Small intestine (tissue), 7 donors: ENCODE measurements around the gene FBXL20. TPM values are rescaled to one million over a fixed set of nuclear protein-coding genes. Genes with fewer than 3 reads are reported as not detected.

Experiments used
- DNase-seq, 2 donors: peaks; one replicate each; pipeline versions ENCODE4 v3.0.0 to v3.0.0-alpha.2; 2013
- FAIRE-seq: peaks from 2 replicates; lab custom pipeline; 2012; peaks lifted over from hg19 to GRCh38; lab: Jason Lieb, UNC
- H3K27ac ChIP-seq, 3 donors: one replicate each; pipeline ENCODE4 v1.5.1; 2013; ENCODE audit warnings: low read length in 2 of 3, mild to moderate bottlenecking in 2 of 3, control low read depth in 1 of 3, inconsistent platforms in 1 of 3, low read depth in 1 of 3, moderate library complexity in 1 of 3
- H3K27me3 ChIP-seq, 3 donors: one replicate each; pipeline ENCODE4 v1.6.1; 2013; ENCODE audit warnings: low read length in 3 of 3, inconsistent platforms in 1 of 3; ENCODE audit not compliant: control insufficient read depth in 3 of 3, insufficient read depth in 3 of 3
- H3K36me3 ChIP-seq, 3 donors: one replicate each; pipeline ENCODE4 v1.6.1; 2013; ENCODE audit warnings: low read length in 3 of 3, inconsistent platforms in 1 of 3, low read depth in 1 of 3, mild to moderate bottlenecking in 1 of 3, moderate library complexity in 1 of 3; ENCODE audit not compliant: control insufficient read depth in 3 of 3, insufficient read depth in 2 of 3
- H3K4me1 ChIP-seq, 3 donors: one replicate each; pipeline ENCODE4 v1.6.1; 2013; ENCODE audit warnings: low read length in 2 of 3, inconsistent platforms in 1 of 3, low read depth in 1 of 3, mild to moderate bottlenecking in 1 of 3, moderate library complexity in 1 of 3; ENCODE audit not compliant: control insufficient read depth in 3 of 3, insufficient read depth in 2 of 3
- H3K4me3 ChIP-seq, 3 donors: one replicate each; pipeline ENCODE4 v1.5.1; 2013; ENCODE audit warnings: low read length in 3 of 3, control low read depth in 1 of 3, inconsistent platforms in 1 of 3, low read depth in 1 of 3, mild to moderate bottlenecking in 1 of 3, moderate library complexity in 1 of 3
- H3K9me3 ChIP-seq, 2 donors: one replicate each; pipeline ENCODE4 v1.6.1; 2013; ENCODE audit warnings: low read depth in 1 of 2, low read length in 1 of 2; ENCODE audit not compliant: control insufficient read depth in 2 of 2, insufficient read depth in 1 of 2
- WGBS, 3 donors: extraction: QIAGEN DNeasy Blood & Tissue Kit; methylation state at CpG; one replicate each; pipeline ENCODE4 v1.1.7; 2013; 5-methylcytosine and 5-hydroxymethylcytosine counted together
- polyA plus RNA-seq, 4 donors: library from polyadenylated mRNA; stranded (reverse) in 3 of 4; unstranded in 1 of 4; fragments of 200-250 nt in 3 of 4; fragments of 120-200 nt in 1 of 4; gene quantifications; one replicate each; pipeline versions ENCODE4 v1.2.1 to v1.2.3, GENCODE V29; 2013
- donor health status: healthy with polysubstance abuse.
- donor health status: control.
- donor health status: control.
- donor health status: Bipolar disorder and iron deficiency.
- donor health status: healthy.

FBXL20 gene
- polyA plus RNA-seq, 4 donors = 1.9 to 10.4 (median 3.0) TPM

DNA sequence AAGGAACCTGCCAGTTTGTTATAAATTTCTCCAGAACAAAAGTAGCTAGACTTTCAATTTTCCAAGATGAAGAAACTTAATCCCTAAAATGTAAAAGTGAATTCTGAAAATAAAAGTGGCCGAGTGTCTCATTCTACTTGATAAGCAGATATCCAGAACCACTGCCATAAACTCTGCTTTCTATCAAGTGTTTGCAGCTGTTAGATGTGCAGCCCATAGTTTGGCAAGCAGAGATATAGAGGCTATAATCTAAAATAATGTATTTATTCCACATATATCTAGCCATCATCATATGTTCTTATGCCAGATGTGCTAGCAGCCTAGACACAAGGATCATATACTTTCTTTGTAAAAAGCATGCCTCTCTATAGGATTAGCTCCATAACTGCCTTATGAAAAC is 14.7 kb upstream of the FBXL20 start:
- H3K9me3 ChIP-seq = no peaks in the 10 kb centered on the region
- H3K27ac ChIP-seq = no peak overlapping the region
- H3K27me3 ChIP-seq = no peaks in the 10 kb centered on the region
- FAIRE-seq = no peak
- peaks cover 8 to 71% (median 19%) of the 10 kb centered on the region in 3 donors for H3K36me3 ChIP-seq
- no peaks in the 10 kb centered on the region for H3K4me1 ChIP-seq
- DNase-seq = no peak
- no peak overlapping the region for H3K4me3 ChIP-seq
- WGBS, 3 donors = 86 to 92% (median 86%) methylated on average over 1 of the region's 1 CpG

DNA sequence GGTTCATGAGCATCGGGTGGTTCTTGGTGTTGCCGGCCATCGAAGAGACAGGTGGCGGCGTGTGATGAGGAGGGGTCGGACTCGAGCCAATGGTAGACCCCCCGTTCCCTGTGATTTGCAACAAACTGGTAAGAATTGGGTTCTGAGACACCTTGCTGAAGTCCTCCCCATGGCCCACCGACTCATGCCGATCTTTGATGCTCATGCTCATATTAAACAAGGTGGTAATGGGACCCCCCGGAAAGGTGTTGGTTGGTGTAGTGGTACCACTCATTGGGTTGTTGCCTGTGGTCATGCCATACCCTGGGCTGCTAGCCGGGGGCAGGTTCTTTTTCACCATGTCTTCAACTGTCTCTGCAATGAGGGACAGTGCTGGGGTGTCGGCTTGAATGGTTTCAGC is 8.9 kb upstream of the FBXL20 start:
- 96 to 98% (median 96%) methylated on average over 12 to 13 of the region's 13 CpGs for WGBS, 3 donors
- Histone ChIP-seq H3K27ac (no peak overlapping the region), H3K36me3 (peaks cover 5 to 65% (median 23%) of the 10 kb centered on the region in 3 donors), H3K27me3 (no peaks in the 10 kb centered on the region), H3K9me3 (no peaks in the 10 kb centered on the region), H3K4me3 (no peak overlapping the region), H3K4me1 (peaks cover 0 to 10% (median 0%) of the 10 kb centered on the region in 3 donors)
- DNase-seq = no peak
- no peak for FAIRE-seq

DNA sequence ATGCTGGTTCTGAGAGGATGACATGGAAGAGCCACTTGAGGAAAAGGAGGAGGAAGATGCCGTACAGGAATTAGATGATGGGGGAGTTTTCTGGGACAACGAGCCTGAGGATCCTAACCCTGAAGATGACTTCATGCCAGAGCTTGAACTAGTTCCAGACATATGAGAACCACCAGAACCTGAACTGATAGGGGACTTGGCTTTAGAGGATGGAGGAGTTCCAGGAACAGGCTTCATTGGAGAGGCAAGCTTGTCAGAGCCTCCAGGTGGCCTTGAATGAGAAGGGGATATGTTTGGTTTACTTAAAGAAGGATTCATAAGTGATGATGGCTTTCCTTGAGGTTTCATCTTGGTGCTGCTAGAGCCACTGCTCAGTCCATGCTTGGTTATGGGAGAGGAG is 6.9 kb upstream of the FBXL20 start:
- Histone ChIP-seq H3K4me1 (peaks cover 0 to 14% (median 0%) of the 10 kb centered on the region in 3 donors), H3K27me3 (no peaks in the 10 kb centered on the region), H3K9me3 (no peaks in the 10 kb centered on the region), H3K36me3 (peaks cover 5 to 53% (median 19%) of the 10 kb centered on the region in 3 donors), H3K27ac (no peak overlapping the region), H3K4me3 (no peak overlapping the region)
- FAIRE-seq (no peak), DNase-seq (no peak)
- WGBS, 3 donors = 79 to 100% (median 88%) methylated on average over 2 of the region's 2 CpGs

DNA sequence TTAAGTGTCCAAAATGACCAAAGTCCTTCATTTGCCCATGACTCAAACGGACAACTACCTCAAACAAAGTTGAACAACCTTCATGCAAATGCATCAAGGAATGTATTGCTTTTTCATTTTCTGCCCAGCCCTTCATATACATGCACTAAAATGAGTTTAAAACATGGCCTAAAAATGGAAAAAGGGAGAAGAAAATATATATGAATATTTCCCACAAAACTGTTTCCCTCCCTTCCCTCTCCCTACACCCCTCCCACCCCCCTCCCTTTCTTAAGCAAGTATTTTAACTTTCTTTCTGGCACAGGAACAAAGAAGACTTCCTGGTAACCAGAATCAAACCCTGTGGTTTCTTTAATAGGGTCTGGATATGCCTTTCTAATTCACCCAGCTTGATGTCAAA is 5.5 kb upstream of the FBXL20 start:
- Histone ChIP-seq H3K4me1 (peaks cover 0 to 17% (median 0%) of the 10 kb centered on the region in 3 donors), H3K27me3 (no peaks in the 10 kb centered on the region), H3K4me3 (no peak overlapping the region), H3K9me3 (no peaks in the 10 kb centered on the region), H3K36me3 (peaks cover 5 to 42% (median 19%) of the 10 kb centered on the region in 3 donors), H3K27ac (no peak overlapping the region)
- FAIRE-seq = no peak
- DNase-seq = no peak
- 47 to 52% (median 52%) methylated on average over 1 of the region's 1 CpG for WGBS, 3 donors

DNA sequence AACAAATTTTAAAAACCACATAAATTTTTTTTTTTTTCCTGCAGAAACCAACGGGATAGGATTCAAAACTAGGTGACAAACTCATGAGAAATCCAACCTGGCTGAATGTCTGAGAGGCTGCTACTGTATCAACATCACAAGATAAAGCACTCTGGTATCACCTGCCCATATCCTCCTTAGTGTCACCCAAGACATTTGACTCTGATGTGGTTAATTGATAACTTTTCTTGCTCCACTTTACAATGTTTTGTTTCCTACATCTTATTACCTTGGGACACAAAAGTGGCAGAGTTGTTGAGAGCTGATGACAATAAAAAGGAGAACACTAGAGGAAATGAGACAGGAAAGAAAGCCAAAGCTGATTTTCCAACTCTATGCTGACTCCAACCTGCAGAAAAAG is 4.0 kb upstream of the FBXL20 start:
- FAIRE-seq (no peak), DNase-seq (peak in 1 of 2 donors; percentile 63)
- peak overlapping the region in 1 of 3 donors; percentile 31 for H3K27ac ChIP-seq
- no peak overlapping the region for H3K4me3 ChIP-seq
- H3K9me3 ChIP-seq = no peaks in the 10 kb centered on the region
- peaks cover 4 to 30% (median 18%) of the 10 kb centered on the region in 3 donors for H3K36me3 ChIP-seq
- WGBS, 3 donors = 39 to 52% (median 40%) methylated on average over 1 of the region's 1 CpG
- H3K4me1 ChIP-seq = peaks cover 0 to 17% (median 0%) of the 10 kb centered on the region in 3 donors
- H3K27me3 ChIP-seq = no peaks in the 10 kb centered on the region

DNA sequence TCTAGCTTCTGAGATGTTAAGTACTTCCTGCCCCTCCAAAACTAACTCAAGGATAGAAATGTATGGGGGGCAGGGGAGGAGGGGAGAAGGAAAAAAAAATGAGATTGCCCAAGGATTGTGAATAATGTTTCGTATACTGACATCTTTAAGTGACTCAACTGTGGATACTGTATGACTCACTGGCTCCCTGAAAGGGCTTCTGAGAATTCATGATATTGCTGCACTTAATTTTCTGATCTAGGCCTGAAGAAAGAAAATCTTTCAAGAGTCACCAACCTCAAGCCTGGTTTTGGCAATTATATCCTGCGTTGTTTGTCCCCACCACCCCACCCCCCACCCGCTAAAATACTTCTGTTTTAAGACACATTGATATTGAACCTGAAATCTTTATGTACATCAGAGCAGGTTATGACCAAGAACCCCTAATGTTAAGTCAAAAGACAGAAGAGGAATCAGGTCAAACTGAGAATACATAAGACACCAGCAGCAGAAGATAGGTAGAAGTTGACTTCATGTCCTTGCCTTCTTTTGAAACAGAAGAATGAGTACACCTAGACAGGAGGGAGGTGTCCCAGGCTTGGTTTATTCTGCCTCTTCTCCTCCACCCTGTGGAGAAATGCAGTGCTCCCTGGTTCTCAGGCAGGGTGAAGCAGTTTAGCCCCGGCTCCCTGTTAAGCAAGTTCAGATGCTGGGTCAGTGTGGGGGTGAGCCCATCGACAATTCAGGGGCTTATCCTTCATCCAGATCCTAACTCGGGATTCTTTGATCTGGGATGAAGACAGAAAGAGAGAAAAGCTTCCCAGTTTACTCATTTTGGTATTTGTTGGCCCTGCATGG is 3.3 kb upstream of the FBXL20 start:
- H3K27ac ChIP-seq = no peak overlapping the region
- no peak for DNase-seq
- H3K4me1 ChIP-seq = peaks cover 0 to 23% (median 0%) of the 10 kb centered on the region in 3 donors
- no peak for FAIRE-seq
- WGBS, 3 donors = 73 to 84% (median 77%) methylated on average over 6 of the region's 6 CpGs
- H3K4me3 ChIP-seq = no peak overlapping the region
- peaks cover 2 to 23% (median 13%) of the 10 kb centered on the region in 3 donors for H3K36me3 ChIP-seq
- H3K9me3 ChIP-seq = no peaks in the 10 kb centered on the region
- H3K27me3 ChIP-seq = no peaks in the 10 kb centered on the region

DNA sequence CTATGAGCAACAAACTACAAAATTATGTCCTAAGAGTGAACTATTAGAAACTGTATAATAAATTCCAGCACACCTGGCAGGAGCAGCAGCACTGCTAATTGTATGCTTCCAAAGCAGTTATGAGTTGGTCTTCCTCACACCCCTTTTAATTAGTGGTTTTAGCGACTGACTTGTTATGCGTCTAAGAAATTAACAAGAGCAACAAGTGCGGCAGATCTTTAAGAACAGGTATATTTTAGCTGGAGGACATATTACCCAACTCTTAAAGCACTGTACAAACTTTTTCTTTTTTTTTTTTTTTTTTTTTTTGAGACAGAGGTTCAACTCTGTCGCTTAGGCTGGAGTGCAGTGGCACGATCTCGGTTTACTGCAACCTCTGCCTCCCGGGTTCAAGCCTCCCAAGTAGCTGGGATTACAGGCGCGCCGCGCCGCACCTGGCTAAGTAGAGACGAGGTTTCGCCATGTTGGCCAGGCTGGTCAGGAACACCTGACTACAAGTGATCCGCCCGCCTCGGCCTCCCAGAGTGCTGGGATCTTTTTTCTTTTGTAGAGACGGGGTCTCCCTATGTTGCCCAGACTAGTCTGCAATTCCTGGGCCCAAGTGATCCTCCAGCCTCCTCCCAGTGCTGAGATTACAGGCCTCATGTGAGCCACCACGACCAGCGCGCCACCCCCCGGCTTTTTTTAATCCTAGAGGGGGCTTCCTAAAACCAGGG is 1.6 kb upstream of the FBXL20 start:
- Histone ChIP-seq H3K27ac (no peak overlapping the region), H3K27me3 (no peaks in the 10 kb centered on the region), H3K36me3 (peaks cover under 1 to 9% (median 6%) of the 10 kb centered on the region in 3 donors), H3K9me3 (no peaks in the 10 kb centered on the region), H3K4me1 (peaks cover 0 to 24% (median 0%) of the 10 kb centered on the region in 3 donors), H3K4me3 (no peak overlapping the region)
- 76 to 86% (median 82%) methylated on average over 22 of the region's 22 CpGs for WGBS, 3 donors
- DNase-seq = no peak
- FAIRE-seq = no peak

DNA sequence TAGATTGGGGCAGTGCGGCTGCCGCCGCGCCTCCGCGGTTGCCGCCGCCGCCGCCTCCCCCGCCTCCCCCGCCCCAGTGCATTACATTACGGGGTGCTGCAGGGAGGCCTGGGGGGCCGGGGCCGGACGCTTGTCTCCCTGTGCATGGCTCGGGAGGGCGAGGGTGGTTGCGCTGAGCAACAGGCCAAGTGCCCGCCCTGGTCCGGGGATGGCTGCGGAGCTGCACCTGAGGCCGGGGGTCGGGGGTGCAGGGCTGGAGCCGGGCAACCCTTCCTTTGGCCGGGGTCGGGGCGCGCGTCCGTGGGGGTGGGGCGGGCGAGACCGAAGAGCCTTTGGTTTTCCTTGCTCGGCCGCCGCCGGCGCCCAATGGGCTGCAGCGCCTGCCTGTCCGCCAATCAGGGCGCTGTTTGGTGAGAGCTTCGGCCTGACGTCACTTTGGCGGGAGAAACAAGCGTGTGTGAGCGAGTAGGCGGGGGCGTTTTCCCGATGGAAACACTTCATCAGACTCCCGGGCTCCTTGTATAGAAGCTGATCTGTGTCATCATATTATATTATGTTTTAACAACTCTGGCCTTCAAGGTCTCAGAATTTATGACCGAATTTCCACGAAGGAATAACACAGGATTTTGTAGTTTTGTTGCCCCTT is 941 bp upstream of the FBXL20 start:
- H3K9me3 ChIP-seq = no peaks in the 10 kb centered on the region
- peak overlapping the region; percentile 78 to 94 (median 85) for H3K4me3 ChIP-seq
- H3K36me3 ChIP-seq = peaks cover 0 to 5% (median 2%) of the 10 kb centered on the region in 3 donors
- FAIRE-seq = no peak
- 0 to 1% (median 1%) methylated on average over 41 to 53 of the region's 53 CpGs for WGBS, 3 donors
- peaks cover 0 to 24% (median 0%) of the 10 kb centered on the region in 3 donors for H3K4me1 ChIP-seq
- DNase-seq = peak; percentile 95
- H3K27ac ChIP-seq = peak overlapping the region; percentile 61 to 94 (median 88)
- no peaks in the 10 kb centered on the region for H3K27me3 ChIP-seq
